ENCODE results near the gene MCOLN3. TPM values are rescaled to one million over a fixed set of nuclear protein-coding genes. Genes with fewer than 3 reads are reported as not detected.

Gene MCOLN3
- total RNA-seq, 1 experiment from 2014 or later = 0.70 TPM

DNA sequence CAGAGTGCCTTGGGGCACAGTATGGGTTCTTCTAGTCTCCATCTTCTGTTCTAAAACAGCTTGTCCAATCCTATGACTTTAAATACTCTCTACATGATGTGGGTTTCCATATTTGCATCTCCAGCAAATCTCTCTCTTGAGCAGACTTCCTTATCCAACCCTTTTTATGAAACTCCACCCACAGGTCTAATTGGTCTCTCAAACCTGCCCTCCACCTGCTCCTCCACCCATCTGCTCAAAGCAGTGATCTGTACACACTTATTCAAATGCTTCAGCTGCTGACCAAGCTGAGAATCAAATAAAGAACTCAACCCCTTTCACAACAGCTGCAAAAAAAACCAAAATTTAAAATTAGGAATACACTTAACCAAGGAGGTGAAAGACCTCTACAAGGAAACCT is 62.9 kb downstream of the MCOLN3 start:
- H3K27me3 Mint-ChIP-seq (ENCODE audit: insufficient read depth, unreplicated experiment) = no peaks in the 10 kb centered on the region
- peaks cover 6% of the 10 kb centered on the region for H3K36me3 Mint-ChIP-seq (ENCODE audit: insufficient read depth, unreplicated experiment)
- H3K4me1 Mint-ChIP-seq (ENCODE audit: insufficient read depth, unreplicated experiment) = no peaks in the 10 kb centered on the region
- H3K27ac Mint-ChIP-seq (ENCODE audit: low read depth, unreplicated experiment) = no peak overlapping the region
- intact Hi-C loops (cut with micrococcal nuclease) = no loop called here
- H3K9me3 Mint-ChIP-seq (ENCODE audit: unreplicated experiment) = no peaks in the 10 kb centered on the region
- H3K4me3 Mint-ChIP-seq (ENCODE audit: unreplicated experiment) = no peak overlapping the region
- ChIA-PET POLR2A (no interaction called here), CTCF (no interaction called here)
- BruUV-seq (replicated peaks) = no TSS peak
- DNase-seq (ENCODE audit: unreplicated experiment) = no peak
- TF ChIP-seq, protein P1, sequence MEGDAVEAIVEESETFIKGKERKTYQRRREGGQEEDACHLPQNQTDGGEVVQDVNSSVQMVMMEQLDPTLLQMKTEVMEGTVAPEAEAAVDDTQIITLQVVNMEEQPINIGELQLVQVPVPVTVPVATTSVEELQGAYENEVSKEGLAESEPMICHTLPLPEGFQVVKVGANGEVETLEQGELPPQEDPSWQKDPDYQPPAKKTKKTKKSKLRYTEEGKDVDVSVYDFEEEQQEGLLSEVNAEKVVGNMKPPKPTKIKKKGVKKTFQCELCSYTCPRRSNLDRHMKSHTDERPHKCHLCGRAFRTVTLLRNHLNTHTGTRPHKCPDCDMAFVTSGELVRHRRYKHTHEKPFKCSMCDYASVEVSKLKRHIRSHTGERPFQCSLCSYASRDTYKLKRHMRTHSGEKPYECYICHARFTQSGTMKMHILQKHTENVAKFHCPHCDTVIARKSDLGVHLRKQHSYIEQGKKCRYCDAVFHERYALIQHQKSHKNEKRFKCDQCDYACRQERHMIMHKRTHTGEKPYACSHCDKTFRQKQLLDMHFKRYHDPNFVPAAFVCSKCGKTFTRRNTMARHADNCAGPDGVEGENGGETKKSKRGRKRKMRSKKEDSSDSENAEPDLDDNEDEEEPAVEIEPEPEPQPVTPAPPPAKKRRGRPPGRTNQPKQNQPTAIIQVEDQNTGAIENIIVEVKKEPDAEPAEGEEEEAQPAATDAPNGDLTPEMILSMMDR (IDR thresholded peaks at IDR 0.05; ENCODE audit: unreplicated experiment) = no peak

DNA sequence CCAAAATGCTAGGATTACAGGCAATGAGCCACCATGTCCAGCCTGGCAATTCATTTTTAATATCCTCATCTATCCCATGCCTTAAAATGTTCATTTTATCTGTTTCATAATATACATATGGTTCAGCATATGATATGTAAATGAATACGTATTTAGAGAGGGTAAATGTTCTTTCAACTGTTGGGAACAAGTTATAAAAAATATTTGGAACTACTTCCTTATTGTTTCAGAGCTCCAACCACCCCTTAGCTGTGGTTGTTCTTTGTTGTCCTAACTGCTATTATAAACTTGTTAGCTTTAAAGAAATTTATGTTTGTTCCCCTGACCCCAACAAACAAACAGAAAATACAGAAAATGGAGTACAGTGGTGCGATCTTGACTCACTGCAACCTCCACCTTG is 65.9 kb downstream of the MCOLN3 start:
- no peak overlapping the region for H3K4me3 Mint-ChIP-seq (ENCODE audit: unreplicated experiment)
- intact Hi-C loops (cut with micrococcal nuclease) = no loop called here
- POLR2A ChIA-PET = interaction anchor here (0.7 kb wide), 1 partner anchor 10 kb away, joined by 3 read pairs; no protein-coding TSS in a partner anchor
- TF ChIP-seq, protein P1 (IDR thresholded peaks at IDR 0.05; ENCODE audit: unreplicated experiment) = no peak
- no peaks in the 10 kb centered on the region for H3K27me3 Mint-ChIP-seq (ENCODE audit: insufficient read depth, unreplicated experiment)
- peaks cover 3% of the 10 kb centered on the region for H3K9me3 Mint-ChIP-seq (ENCODE audit: unreplicated experiment)
- CTCF ChIA-PET = no interaction called here
- no peak overlapping the region for H3K27ac Mint-ChIP-seq (ENCODE audit: low read depth, unreplicated experiment)
- BruUV-seq (replicated peaks) = no TSS peak
- no peak for DNase-seq (ENCODE audit: unreplicated experiment)
- no peaks in the 10 kb centered on the region for H3K36me3 Mint-ChIP-seq (ENCODE audit: insufficient read depth, unreplicated experiment)
- no peaks in the 10 kb centered on the region for H3K4me1 Mint-ChIP-seq (ENCODE audit: insufficient read depth, unreplicated experiment)

DNA sequence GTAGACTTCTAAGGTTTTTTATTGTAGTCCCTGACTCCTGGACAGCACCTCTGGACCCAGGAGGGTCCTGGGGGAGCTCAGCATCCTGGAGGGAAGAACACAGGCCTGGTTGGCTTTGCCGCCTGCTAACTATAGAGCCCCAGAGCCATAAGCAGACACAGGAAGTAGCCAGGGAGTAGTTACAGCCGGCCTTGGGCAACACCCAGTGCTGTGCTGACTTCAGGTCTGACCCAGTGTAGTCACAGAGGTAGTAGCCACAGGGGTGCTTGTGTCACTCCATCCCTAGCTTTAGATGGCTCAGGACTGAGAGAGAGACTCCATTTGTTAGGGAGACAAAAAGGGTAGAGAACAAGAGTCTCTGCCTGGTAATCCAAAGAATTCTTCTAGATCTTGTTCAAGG is 73.3 kb downstream of the MCOLN3 start:
- TF ChIP-seq, protein P1 (IDR thresholded peaks at IDR 0.05; ENCODE audit: unreplicated experiment) = no peak
- POLR2A ChIA-PET = no interaction called here
- H3K27ac Mint-ChIP-seq (ENCODE audit: low read depth, unreplicated experiment) = no peak overlapping the region
- intact Hi-C loops (cut with micrococcal nuclease) = no loop called here
- no TSS peak for BruUV-seq (replicated peaks)
- no peaks in the 10 kb centered on the region for H3K36me3 Mint-ChIP-seq (ENCODE audit: insufficient read depth, unreplicated experiment)
- H3K27me3 Mint-ChIP-seq (ENCODE audit: insufficient read depth, unreplicated experiment) = no peaks in the 10 kb centered on the region
- H3K4me1 Mint-ChIP-seq (ENCODE audit: insufficient read depth, unreplicated experiment) = peaks cover 8% of the 10 kb centered on the region
- H3K4me3 Mint-ChIP-seq (ENCODE audit: unreplicated experiment) = no peak overlapping the region
- peaks cover 10% of the 10 kb centered on the region for H3K9me3 Mint-ChIP-seq (ENCODE audit: unreplicated experiment)
- DNase-seq (ENCODE audit: unreplicated experiment) = no peak
- CTCF ChIA-PET = interaction anchor here (0.7 to 0.8 kb wide), 2 partner anchors 280 to 458 kb away, joined by 3 read pairs; no protein-coding TSS in a partner anchor

DNA sequence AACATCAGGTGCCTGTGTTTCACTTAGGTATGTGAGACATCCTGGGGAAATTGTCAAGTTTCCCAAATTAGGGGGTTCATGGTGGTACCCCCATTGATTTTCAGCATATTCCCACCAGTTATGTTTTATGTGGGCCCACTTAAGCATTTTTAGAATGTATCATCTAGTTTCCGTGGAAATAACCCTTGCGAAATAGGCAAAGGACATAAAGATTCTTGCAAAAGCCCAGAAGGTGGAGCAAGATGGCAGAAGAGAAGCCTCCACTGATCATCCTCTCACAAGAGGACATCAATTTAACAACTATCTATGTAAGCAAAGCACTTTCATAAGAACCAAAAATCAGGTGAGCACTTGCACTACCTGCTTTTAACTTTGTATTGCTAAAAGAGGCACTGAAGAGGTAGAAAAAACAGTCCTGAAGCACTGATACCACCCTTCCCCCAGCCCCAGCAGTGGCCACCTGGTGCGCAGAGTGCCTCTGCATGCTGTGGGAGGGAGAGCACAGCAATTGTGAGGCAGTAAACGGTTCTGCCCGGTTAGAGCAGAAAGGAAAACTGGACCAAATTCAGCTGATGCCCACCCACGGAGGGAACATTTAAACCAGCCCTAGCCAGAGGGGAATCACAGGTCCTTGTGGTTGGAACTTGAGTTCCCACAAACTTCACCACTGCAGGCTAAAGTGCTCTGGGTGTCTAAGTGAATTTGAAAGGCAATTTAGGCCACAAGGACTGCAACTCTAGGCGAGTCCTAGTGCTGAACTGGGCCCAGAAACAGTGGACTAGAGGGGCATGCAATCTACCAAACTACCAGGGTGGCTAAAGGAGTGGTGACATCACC is 74.6 kb downstream of the MCOLN3 start:
- CTCF ChIA-PET = interaction anchor here (1.8 kb wide), 1 partner anchor 281 kb away, joined by 5 read pairs; no protein-coding TSS in a partner anchor
- Mint-ChIP-seq H3K36me3 (ENCODE audit: insufficient read depth, unreplicated experiment) (no peaks in the 10 kb centered on the region), H3K27ac (ENCODE audit: low read depth, unreplicated experiment) (no peak overlapping the region)

More for the DNA sequence above, 74.6 kb downstream of the MCOLN3 start:
- DNase-seq (ENCODE audit: unreplicated experiment) = peak; percentile 52
- Mint-ChIP-seq H3K4me1 (ENCODE audit: insufficient read depth, unreplicated experiment) (peaks cover 8% of the 10 kb centered on the region), H3K27me3 (ENCODE audit: insufficient read depth, unreplicated experiment) (no peaks in the 10 kb centered on the region), H3K9me3 (ENCODE audit: unreplicated experiment) (peaks cover 10% of the 10 kb centered on the region), H3K4me3 (ENCODE audit: unreplicated experiment) (no peak overlapping the region)
- BruUV-seq (replicated peaks) = no TSS peak
- intact Hi-C loops (cut with micrococcal nuclease) = no loop called here
- TF ChIP-seq, protein P1 (IDR thresholded peaks at IDR 0.05; ENCODE audit: unreplicated experiment) = no peak
- POLR2A ChIA-PET = no interaction called here

All from MCF 10A (cell line).